Stimulated activated CD8-positive, alpha-beta memory T cell treated with anti-CD3 and anti-CD28 coated beads, Interleukin-15, amount 100 ng/mL, for 24 hours (primary cell): Measurements from ENCODE around the gene SLC25A25.
A peak's percentile ranks its signal among the peaks of the same experiment; 100 is the strongest.
"Not testable (repeated sequence)": the region's sequence is repeated elsewhere in the genome, so short reads cannot be mapped to it uniquely, and the experiment has no call there.

Experiments used
- DNase-seq: peaks from one replicate; pipeline ENCODE4 v3.0.0-alpha.2; 2020; ENCODE audit warnings: low read depth

SLC25A25 gene

GRCh38 chr9:128051932-128052709, 15.9 kb upstream of the SLC25A25 start:
- no peak for DNase-seq

DNA sequence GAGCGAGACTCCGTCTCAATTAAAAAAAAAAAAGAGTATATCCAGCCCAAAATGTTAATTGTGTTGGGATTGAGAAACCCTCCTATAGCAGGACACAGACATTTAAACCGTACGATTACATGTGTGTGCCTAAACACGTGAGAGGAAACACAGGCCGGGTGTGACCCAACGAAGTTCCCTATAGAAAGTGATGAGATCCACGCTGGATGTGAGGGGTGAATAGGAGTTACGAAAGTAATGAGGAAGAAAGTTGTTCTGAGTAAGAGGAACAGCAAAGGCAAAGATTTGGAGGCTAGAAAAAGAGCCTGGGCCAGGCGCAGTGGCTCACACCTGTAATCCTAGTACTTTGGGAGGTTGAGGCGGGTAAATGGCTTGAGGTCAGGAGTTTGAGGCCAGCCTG, 14.5 kb upstream of the SLC25A25 start:
- no peak for DNase-seq

DNA sequence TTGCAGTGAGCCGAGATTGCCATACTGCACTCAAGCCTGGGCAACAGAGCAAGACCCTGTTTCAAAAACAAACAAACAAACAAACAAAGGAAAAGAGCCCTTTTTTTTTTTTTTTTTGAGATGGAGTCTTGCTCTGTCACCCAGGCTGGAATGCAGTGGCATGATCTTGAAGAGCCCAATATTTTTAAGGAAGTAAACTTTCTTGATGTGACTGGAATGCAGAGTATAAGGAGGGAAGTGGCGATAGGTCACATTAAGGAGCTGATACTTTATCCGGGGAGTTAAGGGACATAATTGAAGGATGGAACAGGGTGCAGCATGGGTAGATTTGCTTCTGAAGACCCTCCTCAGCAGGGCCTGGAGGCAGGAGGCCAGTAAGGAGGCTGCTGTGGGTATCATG, 13.9 kb upstream of the SLC25A25 start:
- DNase-seq: no peak

- no peak for DNase-seq
Measured at GRCh38 chr9:128055344-128056040, 12.5 kb upstream of the SLC25A25 start.

- DNase-seq: no peak
Measured at GRCh38 chr9:128056086-128056485, 11.9 kb upstream of the SLC25A25 start.

DNA sequence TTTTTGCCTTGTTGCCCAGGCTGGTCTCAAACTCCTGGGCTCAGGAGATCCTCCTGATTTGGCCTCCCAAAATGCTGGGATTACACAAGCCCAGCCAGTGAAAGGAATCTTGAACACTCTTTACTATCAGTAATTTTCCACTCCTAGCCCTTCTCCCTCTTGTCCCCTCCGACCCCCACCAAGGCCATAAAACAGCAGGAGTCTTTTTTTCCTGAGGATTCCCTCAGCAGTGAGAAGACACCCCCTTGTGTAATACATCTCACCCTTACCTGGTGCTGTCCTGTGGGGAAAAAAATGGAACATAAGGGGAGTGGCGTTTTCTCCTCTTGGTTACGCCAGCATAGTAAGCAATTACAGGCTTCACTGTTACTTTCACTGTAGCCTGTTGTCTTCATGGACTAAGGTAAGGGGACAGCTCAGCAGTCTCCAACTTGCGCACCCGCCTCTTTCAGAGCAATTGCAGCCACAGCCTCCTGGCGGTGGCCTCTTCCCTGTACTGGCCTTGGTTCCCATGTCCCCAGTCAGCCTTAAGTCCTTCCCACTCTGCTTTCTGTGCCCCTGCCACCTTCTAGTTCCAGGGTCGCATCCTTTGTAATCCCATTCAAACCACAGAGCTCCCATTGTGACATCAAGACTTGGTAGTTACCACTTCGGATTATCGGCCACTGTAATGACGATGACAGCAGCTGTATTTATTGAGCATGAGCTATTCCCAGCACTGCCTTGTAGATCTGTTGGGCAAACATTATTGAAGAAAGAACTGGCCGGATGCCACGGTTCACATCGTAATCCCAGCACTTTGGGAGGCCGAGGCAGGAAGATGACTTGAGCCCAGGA, 10.9 kb upstream of the SLC25A25 start:
- no peak for DNase-seq

DNA sequence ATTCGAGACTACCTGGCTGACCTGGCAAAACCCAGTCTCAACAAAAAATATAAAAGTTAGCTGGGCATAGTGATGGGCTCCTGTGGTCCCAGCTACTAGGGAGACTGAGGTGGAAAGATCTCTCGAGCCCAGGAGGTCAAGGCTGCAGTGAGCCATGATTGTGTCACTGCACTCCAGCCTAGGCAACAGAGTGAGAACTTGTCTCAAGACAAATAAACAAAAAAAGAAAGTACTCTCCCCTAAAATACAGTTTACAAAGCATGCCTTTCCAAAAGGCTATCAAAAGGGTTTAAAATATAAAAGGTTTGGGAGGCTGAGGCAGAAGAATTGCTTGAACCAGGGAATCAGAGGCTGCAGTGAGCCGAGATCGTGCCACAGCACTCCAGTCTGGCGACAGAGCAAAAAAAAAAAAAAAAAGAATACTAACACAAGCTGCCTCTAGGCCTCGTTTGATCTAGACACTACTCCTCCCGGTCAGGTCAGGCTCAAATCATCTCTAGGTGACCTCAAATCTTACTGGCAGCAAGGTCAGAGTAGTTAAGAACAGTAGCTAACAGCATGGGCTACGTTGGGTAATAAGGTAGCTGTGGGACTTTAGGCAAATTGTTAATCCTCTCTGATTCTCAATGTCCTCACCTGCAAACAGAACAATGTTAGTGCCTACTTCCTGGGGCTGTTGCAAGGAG, 10.2 kb upstream of the SLC25A25 start:
- no peak for DNase-seq

- DNase-seq: no peak
Measured at GRCh38 chr9:128059365-128059983, 8.6 kb upstream of the SLC25A25 start.

DNA sequence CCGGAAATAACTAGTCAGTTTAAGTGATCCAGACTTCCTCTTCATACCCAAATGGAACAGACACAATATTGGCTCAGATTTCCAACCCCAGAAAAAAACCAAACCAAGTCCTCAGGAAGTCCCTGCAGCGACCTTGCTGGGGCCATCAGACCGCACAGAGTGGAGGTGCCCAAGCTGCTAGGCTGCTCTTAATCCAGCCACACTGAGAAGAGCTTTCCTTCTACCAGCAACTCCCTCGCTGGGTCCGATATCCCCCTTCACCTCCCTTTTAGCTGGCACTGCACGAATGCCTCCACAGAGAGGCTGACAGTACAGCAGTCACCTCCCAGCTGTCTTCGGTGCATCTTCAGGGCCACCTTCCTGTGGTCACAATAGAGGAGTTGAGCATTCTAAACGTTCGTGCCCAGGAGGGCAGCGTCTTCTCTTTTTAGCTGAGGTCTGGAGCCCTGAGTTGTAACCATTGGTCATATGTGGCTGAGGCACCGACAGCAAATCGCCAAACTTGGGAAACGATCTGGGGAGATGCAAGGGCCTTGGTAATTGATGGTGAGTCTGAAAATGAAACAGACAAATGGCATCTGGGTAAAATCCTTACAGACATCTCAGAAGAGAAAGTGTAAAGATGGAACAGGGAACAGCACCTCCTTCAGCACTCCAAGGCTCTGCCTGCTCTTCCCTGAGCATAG, 6.6 kb upstream of the SLC25A25 start:
- no peak for DNase-seq

- DNase-seq: no peak
Measured at GRCh38 chr9:128062279-128062678, 5.8 kb upstream of the SLC25A25 start.

DNA sequence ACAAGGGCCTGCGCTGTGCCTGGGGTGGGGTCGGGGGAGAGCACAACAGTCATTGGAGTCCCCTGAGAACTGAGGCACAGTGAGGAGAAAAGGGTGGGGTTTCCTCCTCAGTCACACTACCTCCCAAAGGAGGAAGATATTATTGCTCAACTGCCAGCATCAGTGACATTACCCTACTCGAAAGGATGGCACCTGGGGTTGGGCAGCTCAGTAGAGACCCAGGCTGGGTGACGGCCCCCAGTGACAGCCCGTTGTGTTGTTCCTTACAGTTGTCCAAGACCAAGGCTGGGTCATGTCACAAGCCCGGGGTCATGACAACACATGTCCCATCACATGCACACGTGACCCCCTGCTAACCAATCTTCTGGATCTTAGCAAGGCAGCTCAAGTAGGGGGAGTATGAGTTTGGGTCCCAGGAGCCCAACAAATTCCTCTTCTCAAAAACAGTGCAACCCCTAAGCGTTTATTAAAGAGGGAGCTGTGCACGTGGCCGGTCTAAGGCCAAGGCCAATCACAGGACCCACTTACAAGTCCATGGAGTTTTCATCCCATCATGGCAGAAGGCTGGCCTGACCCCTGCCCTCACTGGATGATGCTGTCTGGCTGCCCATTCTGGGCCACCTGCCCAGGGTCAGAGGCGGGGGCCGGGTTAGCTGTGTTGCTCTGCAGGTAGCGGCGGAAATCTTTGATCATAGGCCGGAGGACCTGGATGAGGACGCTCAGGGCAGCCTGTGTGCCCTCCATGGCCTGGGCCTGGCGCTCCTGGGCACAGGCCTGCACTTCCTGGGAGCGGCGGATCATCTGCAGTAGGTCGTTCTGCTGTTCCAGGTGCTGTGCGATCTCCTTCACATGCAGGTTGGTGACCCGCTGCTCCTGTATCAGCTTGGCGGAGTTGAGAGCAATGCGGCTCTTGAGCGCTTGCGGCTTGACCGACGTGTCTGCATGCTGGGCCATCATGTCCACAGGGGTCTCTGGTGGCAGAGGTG, 4.9 kb upstream of the SLC25A25 start:
- no peak for DNase-seq

DNA sequence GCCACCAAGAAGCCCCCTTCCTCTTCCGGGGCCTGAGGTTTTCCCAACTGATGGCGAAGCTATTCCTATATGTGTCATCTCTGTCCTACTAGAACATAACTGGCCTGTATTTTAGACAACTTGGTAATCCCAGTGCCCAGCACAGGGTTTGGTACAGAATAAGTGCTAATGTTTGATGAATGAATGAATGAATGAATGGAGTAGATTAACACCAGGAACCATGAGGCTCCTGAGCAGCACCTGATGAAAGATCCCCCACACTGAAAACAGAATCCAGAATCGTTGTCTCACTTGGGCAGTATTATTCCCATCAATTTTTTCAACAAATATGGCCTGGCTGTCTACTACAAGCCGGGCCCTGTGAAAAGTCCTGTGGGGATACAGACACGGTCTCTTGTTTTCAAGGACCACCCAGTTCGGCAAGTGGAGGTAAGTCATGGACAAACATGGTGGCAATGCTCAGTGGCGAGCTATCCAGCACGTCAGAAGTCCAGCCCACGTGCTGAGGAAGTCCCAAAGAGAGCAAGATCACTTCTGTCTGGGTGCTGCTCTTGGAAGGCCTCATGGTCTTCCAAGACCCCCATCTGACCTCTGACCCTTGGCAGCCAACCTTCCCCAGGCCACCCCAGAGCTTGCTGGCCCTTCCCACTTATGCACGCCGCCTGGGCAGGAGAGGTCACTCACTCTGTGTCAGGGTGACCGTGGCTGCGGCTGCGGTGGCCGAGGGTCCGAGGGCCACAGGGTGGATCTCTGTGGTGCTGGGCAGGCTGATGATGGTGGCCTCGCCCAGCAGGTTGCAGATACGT, 1.9 kb upstream of the SLC25A25 start:
- no peak for DNase-seq

- peak; percentile 82 for DNase-seq
Measured at GRCh38 chr9:128066713-128067644, 1.1 kb upstream of the SLC25A25 start, which contains the start of gene NAIF1. Gene NAIF1, minus strand, starts transcription at chr9:128067320. Its CDS starts 219 bp downstream, at chr9:128067101.

DNA sequence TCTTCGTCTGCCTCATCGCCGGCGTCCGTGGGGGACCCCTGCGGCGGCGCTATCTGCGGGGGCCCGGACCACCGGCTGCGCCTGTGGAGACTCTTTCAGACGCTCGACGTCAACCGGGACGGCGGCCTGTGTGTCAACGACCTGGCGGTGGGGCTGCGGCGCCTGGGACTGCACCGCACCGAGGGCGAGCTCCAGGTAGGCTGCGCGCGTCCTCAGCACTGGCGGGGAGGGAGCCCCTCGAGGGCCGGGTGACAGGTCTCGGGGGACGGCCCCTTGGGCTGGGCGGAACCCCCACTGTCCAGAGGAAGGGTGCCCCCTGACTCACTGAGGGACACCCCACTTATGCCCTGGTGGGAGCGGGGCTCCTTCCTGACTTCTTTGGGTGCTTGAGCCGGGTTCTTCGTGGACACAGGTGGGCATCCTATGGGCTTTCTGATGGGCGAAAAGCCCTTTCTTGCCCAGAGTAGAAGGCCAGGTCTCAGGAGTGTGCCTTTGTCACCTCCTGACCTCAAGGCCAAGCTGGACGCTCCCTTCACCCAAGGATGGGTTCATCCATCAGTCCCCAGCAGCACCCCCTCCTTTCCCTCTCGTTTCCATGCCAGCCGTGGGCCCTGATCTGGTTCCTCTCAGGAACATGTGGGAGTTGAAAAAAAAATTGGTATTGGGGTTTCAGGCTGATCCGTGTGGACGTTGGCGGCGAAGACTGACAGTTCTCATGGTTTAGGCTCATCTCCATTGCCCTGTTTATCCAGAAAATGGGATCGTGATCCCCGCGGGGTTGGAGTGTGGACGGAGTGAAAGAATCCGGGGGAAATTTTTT, 564 bp downstream of the SLC25A25 start:
- peak; percentile 13 for DNase-seq

- no peak for DNase-seq
Measured at GRCh38 chr9:128070874-128071273, 2.8 kb downstream of the SLC25A25 start.

DNA sequence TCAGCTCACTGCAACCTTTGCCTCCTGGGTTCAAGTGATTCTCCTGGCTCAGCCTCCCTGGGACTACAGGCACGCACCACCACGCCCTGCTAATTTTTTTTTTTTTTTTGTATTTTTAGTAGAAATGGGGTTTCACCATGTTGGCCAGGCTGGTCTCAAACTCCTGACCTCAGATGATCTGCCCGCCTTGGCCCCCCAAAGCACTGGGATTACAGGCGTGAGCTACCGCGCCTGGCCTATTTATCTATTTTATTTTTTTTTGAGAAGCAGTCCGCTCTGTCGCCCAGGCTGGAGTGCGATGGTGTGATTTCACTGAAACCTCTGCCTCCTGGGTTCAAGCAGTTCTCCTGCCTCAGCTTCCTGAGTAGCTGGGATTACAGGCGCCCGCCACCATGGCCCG, 3.4 kb downstream of the SLC25A25 start:
- not testable (repeated sequence) for DNase-seq
